ENCODE data around the gene HPN.
"Not testable (repeated sequence)": the region's sequence is repeated elsewhere in the genome, so short reads cannot be mapped to it uniquely, and the experiment has no call there.

HPN gene

GRCh38 chr19:35044317-35045117 lies 3.0 kb downstream of the HPN start:
- H3K27ac ChIP-seq, result no peak overlapping the region

GRCh38 chr19:35045667-35046300 lies 4.3 kb downstream of the HPN start:
- no peak overlapping the region for H3K27ac ChIP-seq
- TF ChIP-seq ZFX (IDR thresholded peaks at IDR 0.05; ENCODE audit: borderline replicate concordance) (no peak), CTCF (IDR thresholded peaks at IDR 0.05) (no peak)

More at GRCh38 chr19:35044317-35045117, 3.0 kb downstream of the HPN start:
- TF ChIP-seq CTCF (IDR thresholded peaks at IDR 0.05), result peak; percentile 97
- TF ChIP-seq ZFX (IDR thresholded peaks at IDR 0.05; ENCODE audit: borderline replicate concordance), result no peak

- H3K27ac ChIP-seq, result no peak overlapping the region
- no peak for TF ChIP-seq ZFX (IDR thresholded peaks at IDR 0.05; ENCODE audit: borderline replicate concordance)
- no peak for TF ChIP-seq CTCF (IDR thresholded peaks at IDR 0.05)
Observed at GRCh38 chr19:35046461-35046860, 4.9 kb downstream of the HPN start.

GRCh38 chr19:35048911-35049411 lies 7.4 kb downstream of the HPN start:
- no peak overlapping the region for H3K27ac ChIP-seq
- TF ChIP-seq CTCF (IDR thresholded peaks at IDR 0.05), result no peak
- TF ChIP-seq ZFX (IDR thresholded peaks at IDR 0.05; ENCODE audit: borderline replicate concordance), result no peak

GRCh38 chr19:35049456-35049855 lies 7.9 kb downstream of the HPN start:
- TF ChIP-seq ZFX (IDR thresholded peaks at IDR 0.05; ENCODE audit: borderline replicate concordance) (no peak), CTCF (IDR thresholded peaks at IDR 0.05) (no peak)
- no peak overlapping the region for H3K27ac ChIP-seq

- H3K27ac ChIP-seq, result not testable (repeated sequence)
Observed at GRCh38 chr19:35050662-35051061, 9.1 kb downstream of the HPN start.

- not testable (repeated sequence) for H3K27ac ChIP-seq
Observed at GRCh38 chr19:35051268-35051667, 9.7 kb downstream of the HPN start.

- no peak overlapping the region for H3K27ac ChIP-seq
- no peak for TF ChIP-seq CTCF (IDR thresholded peaks at IDR 0.05)
Observed at GRCh38 chr19:35051796-35052195, 10.3 kb downstream of the HPN start.

All from 22Rv1 (cell line).